ENCODE results near the gene ATP11C.
"Not testable (repeated sequence)": the region's sequence is repeated elsewhere in the genome, so short reads cannot be mapped to it uniquely, and the experiment has no call there.

ATP11C gene

DNA sequence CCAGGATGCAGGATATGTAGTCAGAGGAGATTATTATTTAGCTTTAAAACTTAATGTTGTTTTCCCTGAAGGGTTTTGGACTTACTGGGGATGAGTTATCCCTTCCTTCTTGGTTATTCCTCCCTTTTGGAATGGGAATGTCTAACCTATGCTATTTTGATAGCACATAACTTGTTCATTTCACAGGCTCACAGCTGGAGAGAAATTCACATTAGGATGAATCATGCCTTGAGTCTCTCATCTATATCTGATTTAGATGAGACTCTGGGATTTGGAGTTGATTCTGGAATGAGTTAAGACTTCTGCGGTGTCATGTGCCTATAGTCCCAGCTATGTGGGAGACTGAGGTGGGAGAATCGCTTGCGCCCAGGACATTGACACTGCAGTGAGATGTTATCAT lies 81.1 kb downstream of the ATP11C start:
- no peak for DNase-seq

DNA sequence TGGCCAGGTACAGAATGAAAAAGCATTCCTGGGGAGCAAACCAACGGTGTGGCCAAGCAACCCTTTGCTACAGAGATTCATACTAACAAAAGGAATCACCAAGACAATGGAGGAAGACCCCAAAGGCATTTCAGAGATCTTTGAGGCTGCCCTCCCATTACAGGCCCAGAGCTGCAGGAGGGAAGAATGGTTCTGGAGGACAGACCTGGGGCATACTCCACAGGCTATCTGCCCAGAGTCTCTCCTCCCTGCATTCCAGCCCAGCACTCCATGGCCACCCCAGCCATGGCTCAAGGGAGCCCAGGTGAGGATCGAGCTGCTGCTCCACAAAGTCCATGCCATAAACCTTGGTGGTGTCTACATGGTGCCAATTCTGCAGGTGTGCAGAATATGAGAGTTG lies 81.9 kb downstream of the ATP11C start:
- no peak for DNase-seq

DNA sequence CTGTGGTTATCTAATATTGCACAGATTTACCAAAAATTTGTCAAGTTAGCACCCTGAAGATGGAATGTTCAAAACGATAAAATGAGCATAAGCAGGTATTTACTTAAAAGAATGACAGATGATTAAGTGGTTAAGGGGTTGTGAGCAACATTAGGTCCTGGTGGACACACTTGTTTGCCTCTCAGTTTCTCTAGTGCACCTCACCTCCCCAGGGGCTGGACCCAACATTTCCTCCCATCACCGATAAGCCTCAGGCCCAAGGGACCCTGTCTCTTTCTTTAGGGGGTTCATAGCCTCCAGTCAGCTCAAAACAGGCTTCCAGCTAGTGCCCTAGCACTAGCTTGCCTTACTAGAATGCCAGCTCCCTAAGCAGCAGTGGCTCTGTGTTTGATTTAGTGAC lies 88.0 kb downstream of the ATP11C start:
- DNase-seq: no peak

DNA sequence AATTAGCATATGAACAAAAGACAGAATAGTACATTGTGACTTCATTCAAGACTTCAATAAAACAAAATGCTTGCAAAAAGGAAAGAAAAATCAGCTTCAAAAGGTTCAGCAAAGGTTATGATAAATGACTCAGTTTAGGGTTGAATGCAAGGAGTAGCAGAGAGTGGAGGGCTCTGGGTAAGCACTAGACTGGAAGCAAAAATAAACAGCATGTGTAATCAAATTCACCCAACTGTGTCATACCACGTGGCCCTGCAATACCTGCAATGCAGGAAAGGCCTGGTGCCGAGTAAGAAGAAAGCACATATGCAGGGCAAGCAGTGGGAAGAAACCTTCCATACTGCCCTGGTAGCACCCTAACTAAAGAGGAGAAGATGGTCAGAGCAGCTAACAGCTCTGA lies 88.7 kb downstream of the ATP11C start:
- no peak for DNase-seq

DNA sequence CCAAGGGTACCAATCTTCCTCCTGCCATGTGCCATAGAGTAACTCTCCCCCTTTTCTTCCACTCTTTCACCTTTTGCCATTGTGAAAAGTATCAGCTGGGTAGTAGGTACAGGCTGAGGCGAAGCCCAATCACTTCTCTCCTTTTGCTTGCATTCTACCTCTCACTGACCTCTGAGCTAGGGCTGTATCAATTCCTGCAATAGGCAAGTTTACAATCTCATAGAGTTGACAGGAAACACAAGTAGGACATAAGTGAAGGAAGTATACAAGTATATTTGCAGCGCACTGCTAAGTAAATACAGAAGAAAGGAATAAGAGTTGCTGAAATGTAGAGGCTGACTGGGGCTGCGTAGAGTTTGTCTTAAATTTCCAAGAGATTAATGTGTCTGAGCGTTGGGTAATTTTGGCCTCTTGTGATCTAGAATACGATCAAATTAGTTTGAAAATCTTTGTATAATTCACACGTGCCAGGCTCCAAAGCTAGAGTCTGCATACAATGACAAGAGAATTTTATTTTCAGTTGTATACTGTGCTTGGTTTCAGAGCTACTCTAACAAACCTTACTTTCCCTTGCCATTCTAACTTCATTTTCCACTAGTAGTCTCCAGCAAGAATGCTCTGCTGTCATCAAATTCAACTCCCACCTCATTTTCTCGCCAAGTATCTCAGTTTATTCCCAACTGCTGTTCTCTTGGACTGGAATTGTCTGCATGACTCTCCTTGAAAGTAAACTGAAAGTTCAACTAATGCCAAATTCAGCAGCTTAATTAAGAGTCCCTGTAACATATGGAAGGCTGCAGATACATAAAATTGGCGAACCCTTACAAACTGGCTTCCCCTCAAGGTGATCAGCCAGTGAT lies 90.3 kb downstream of the ATP11C start:
- DNase-seq: peak; percentile 23

DNA sequence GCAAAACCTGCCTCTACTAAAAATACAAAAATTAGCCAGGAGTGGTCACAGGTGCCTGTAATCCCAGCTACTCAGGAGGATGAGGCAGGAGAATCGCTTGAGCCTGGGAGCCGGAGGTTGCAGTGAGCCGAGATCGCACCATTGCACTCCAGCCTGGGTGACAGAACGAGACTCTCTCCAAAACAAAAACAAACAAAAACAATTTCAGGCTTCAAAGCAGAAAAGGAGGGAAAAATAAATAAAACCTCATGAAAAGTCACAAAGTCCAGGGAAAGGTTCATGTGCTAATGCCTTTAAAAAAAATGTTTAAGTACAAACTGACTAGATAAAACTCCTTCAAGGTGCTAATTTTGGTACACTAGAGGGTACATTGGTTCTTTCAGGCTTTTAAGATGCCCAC lies 96.5 kb downstream of the ATP11C start:
- not testable (repeated sequence) for DNase-seq

DNA sequence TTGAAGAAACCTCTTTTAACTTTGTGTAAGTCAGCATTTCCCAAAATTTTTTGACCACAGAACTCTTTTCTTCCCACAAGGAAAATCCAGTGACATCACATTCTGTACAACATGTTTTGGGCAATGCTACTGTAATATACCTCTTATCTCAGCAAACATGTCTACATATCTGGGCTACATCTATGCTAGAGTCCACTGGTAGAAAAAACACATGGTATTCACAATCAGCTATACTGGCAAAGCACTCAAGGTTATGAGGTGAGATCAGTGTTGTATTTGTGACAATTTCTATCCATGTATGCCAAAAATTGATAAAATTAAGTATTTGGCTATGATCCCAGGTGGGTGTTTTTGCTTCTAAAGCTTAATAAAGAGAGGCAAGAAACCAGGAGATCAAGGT lies 98.0 kb downstream of the ATP11C start:
- DNase-seq: no peak

DNA sequence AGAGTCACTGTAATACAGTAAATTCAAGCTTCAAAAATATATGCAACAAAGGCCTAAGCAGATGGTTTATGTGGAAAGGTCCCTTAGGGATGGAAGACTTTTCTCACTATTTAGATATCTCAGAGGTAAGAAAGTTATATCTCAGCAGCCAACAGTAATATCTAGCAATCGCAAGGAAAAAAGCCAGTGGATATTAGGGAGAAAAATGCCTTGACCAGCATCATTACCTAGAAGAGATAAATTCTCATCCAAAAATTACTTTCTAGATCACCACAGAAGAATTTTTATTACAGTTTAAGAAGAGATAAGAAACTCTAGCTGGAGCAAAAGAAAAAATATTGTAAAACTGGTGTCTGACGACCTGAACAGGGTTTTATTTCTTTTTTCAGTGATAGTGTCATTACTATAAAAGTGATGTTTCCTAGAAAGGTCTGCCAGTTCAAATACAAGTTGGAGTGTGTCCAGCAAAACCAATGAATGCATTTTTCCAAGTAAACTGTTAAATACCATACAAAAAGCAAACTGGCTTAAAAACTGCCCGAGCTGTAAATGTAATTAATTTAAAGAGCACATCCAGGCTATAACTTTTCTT lies 100.0 kb downstream of the ATP11C start:
- no peak for DNase-seq

DNA sequence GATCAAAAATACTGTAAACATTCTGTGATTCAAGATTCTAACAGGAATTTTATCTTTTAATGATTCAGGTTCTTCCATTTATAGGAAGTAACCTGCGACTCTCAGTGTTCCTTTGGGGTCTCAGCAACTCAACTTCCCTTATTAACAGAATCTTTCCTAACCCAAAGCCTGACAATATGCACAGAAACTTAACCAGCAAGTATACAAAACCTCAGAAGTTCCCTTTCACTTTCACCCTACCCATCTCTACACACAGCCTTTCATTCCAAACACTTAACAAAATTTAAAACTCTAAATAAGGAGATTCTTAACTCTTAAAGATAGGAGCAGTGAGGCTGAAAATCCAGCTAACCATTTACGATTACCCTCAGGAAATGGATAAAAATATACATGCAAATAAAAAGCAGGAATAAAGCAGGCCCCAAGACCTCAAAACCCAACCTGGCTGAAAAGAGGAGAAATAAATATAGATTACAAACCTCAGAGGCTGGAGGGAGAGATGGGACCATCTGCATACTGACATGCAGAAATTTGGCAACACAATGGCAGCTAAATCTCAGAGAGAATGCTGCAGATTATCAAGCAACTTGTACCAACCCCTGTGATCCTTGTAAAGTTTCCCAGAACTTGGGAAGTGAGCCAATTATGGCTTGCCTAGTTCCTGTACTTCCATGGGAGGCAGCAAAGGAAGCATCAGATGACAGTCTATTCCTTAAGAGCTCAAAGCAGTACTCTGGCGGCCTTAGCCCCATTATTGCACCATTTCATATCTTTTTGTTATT lies 101.0 kb downstream of the ATP11C start:
- peak; percentile 24 for DNase-seq

DNA sequence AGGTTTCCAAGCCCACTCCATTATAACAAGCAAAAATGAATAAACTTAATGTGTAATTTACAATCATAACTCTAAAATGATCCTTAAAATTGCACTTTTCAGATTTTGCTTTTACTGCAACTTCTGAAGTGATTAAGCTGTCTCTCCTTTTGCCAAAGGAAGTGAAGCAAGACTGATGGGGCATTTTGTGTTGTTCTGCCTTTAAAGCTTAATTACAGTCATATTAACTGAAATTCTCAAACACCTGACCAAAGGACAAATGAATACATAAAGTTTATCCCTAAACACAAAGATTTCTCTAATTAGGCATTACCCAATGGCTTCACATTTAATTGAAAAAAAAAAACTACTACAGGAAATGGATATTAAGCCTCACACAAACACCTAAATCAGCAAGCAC lies 101.8 kb downstream of the ATP11C start:
- no peak for DNase-seq

DNA sequence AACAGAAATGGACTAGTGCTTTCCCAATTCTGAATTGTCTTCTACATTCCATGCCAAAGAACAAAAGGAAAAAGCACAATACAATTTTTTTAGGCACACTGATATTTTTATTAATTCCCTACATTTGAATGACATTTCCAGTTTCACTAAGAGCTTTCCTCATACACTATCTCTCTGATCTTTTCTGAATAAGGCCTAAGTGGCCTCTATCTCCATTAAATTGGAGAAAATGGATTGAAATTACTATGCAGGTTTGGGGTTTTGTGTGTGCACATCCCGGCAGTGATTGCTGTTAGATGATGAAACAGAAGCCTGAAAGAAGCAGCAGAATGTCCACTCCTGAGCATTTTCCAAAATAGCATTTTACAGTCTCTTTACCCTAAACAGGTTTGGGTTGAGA lies 104.0 kb downstream of the ATP11C start:
- no peak for DNase-seq

DNA sequence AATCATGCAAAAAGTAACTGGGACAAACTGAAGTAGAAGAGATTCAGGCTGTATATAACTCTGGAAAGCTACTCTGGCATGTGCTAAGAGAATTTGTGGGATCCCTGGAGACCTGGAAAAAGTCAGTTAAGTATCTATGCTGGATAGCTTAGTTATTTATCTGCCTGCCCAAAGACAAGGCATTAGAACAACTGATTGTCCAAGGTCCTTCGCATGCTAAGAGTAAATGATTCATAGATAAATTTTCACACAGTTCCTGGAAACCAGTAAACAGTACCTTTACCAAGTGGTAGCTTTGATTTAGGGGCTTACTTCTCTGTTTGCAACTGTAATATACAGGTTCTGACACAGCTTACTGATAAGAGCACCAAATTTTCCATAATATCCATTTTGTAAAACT lies 104.8 kb downstream of the ATP11C start:
- no peak for DNase-seq

DNA sequence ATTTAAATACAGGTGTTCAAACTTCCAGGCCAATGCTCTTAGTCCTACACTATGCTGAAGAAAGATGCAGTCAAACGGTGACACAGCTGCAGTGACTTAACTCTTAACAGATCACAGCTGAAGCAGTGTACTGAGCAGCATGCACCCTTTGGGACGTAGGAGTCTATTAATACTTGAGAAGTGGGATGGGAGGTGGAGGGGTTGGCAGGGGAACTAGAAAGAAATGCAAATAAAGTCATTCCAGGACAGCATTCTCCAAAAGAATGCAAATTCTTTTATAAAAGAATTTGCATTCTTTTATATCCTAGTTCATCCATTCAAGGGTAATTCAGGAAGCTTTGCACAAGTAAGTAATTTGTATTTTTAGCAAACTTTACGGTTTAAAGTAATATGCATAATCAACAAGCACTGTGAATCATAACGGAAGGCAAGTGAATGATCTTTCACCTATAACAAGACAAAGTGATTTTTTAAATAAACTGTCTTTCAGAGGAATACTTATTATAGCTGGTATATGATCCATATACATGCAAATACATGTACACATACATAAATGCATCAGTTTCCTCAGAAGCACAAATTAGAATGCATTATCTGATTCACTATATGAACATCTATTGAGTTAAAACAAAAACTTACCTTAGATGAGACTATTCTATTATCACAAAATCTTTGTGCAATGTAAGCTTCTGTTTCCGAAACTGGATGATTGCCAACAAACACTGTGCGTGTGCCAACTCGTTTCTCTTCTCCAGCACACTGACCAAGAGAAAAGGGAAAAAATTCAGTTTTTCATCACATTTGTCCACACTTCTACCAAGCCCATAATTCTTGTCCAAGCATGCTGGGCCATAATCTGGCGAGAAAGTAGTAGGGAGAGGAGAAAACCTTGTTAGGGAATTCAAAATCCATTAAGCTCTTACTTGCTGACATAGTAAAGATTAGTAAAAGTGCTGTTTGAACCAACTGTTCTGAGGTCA lies 106.5 kb downstream of the ATP11C start:
- DNase-seq: no peak

DNA sequence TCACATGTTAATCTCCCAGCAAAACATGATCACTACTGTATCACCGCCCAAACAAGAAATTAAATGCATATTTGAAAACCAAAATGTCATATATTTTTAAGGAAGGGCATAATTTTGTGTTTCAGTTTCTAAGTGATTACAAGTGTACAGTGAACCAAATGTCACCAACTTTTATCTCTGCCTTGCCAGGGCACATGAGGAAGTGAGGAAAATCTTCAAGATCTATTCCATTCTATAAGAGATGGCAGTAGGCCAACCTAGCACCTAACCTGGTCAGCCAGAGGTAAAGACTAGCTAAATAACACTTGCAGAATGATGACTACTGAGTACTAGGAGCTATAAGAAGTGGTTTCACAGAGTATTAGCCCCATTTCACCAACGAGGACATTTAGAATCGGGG lies 107.2 kb downstream of the ATP11C start:
- DNase-seq: no peak

DNA sequence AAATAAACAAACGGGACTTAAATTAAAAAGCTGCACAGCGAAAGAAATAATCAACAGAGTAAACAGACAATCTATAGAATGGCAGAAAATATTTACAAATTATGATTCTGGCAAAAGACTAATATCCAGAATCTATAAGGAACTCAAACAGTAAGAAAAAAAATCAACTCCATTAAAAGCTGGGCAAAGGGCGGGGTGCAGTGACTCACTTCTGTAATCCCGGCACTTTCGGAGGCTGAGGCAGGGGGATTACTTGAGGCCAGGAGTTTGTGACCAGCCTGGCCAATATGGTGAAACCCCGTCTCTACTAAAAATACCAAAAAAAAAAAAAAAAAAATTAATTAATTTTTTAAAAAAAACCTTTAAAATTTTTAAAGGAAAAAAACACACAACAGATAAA lies 109.0 kb downstream of the ATP11C start:
- DNase-seq: no peak

DNA sequence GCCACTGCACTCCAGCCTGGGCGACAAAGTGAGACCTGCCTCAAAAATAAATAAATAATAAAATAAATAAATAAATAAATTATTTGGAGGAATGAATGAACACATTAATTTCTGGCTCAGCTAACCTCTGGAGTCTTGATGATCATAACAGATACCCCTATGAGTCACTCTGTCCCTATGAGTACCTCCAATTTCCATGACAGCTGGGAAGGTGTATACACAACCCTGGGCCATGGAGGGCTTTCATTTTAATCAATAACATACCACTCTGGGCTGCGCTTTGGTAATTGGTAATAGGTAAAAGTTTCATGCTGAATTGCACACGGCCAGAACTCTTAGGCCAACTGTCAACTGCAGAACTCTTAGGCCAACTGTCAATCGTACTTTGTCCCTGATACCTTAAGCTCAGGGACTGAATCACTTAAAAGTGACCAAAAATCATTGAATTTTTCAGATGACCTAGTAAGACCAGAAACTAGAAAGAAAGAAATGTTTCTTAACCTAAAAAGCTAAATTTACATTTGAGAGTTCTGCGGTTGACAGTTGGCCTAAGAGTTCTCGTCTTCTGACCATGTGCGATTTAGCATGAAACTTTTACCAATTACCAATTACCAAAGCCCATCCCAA lies 112.4 kb downstream of the ATP11C start:
- no peak for DNase-seq

DNA sequence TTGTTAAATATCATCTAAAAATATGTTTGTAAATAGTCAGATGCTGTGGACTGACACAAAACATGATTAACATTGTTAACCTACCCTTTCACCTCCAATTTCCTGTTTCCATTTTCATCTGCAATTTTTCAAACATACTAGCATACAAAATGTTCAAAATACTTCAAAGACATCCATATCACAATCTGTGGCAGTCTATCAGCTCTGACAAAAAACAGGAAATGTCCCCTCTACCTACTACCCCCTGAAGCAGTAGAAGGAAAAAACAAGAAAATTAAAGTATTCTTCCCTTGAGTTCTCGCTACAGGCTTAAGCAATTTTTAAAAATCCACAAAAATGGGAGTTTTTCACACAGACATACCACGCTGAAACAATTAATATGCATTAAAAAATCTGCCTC lies 116.6 kb downstream of the ATP11C start:
- DNase-seq: no peak

DNA sequence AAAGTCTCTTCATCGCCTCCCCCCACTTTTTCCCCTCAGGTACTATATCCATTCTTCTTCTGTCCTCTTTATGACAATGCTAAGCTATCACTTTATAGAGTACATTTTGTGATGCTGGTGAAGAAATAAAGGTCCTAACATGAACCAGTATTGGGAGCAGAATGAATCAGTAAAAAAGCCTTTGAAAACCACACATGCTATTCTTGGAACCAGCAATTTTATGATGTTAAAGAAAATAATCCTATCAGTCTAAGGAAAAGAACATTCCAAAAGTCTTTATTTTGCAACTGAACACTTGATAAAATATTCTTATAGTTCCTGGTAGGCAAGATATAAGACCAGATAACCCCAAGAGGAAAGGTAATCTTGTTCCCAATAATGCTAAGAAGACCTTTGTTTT lies 117.1 kb downstream of the ATP11C start:
- no peak for DNase-seq

DNA sequence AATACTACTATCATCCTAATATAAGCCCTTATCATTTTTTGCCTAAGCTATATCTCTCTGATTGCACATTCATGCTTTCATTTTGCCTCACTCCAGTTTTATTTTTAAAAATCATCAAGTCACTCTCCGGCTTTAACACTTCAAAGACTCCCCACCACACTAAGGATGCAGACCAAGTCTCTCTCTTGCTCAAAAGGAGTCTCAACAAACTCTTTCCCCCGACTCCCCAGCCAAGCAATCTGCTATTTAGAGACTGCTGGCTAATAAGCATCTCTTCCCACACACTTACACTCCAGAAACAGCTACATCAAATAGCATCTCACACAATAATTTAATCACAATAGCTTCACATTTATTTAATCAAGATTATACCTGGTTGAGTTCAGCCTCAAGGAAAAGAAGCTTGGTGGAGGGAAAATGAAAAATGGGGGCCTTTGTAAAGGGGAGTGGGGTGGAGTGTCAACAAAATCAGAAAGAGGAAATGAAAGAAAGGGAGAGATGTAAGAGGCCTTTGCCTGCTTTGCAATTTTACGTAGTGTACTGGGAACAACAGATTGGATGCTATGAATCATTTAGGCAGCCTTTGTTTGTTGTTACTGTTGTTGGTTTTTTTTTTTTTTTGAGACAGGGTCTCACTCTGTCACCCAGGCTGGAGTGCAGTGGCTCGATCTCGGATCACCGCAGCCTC lies 120.8 kb downstream of the ATP11C start:
- DNase-seq: no peak

DNA sequence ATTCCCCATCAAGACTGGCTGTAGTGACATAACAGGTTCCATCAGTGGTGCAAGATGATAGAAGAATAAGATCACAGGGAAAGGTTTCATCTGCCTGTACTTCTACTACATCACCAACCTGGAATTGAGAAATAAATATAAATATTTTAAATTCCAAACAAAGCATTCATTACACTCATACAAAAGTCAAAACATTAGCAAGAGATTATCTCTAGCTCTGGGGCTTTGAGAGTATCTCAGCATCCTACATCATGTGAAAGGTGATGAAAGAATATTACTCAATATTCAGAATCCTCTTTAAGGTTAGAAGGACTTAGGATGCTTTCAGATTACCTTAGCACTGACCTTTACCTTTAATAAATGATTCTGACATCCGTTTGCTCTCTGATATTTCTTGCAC lies 128.4 kb downstream of the ATP11C start:
- DNase-seq: no peak

DNA sequence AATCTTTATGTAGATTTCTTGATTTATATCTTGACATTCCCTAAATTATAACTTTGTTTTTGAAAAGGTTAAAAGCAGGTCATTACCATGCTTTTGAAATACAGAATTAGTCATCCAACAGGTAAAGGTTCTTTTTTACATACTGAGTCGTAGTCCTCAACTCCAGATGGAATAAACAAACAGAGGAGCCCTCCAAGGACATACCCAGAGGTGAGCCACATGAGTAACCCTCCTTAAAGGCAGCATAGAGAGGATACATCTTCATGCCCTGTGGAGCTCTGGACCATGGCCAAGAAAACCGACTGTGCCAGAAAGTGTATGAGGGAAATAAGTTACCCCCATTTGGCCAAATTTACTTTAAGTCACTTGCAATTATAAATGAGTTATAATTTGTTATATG lies 129.6 kb downstream of the ATP11C start:
- DNase-seq: no peak

DNA sequence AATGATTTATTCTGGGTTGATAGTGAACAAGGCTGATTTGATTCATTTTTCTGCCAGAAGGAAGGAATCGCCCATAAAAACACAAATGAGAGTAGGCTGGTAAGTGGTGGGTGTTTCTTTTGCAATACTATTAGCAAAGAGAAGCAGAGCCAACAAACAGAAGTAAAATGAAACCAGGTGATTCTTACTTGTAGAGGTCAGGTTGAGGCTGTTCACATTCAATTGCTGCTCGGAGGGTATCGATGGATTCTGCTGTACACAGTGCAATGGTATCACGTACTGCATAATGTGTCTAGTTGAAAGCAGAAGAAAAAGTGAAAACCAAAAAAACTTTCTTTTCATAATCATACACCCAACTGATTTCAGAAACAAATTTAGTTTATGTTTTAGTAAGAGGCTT lies 130.8 kb downstream of the ATP11C start:
- no peak for DNase-seq

Measured in femur (tissue), 1 donor.